K562 (cell line): ENCODE data around the gene SLC25A28. TPM values are rescaled to one million over a fixed set of nuclear protein-coding genes. Genes with fewer than 3 reads are reported as not detected.

ENCODE experiments used
- BRF2 ChIP-seq: IDR thresholded peaks from 3 replicates; pipeline ENCODE4 v1.6.1; 2011; ENCODE audit warnings: borderline replicate concordance, mild to moderate bottlenecking; ENCODE audit not compliant: insufficient read length, insufficient read depth
- FOXO4 ChIP-seq: fragments of 450-650 bp; formaldehyde crosslinking; IDR thresholded peaks from 2 replicates; pipeline ENCODE4 v1.4.0; 2020; ENCODE audit warnings: mild to moderate bottlenecking, moderate library complexity
- NFIX ChIP-seq: fragments of 250-450 bp; sonication (Bioruptor Pico); IDR thresholded peaks from 2 replicates; pipeline ENCODE4 v1.4.0; 2020; ENCODE audit warnings: low read depth, mild to moderate bottlenecking, moderate library complexity
- ZNF609 ChIP-seq: sonication (generic); formaldehyde crosslinking; IDR thresholded peaks from 2 replicates; pipeline ENCODE4 v1.8.1; 2023; ENCODE audit warnings: missing genetic modification reagents, mild to moderate bottlenecking, borderline replicate concordance
- polyA plus RNA-seq, 8 experiments: library from polyadenylated mRNA; depleted of rRNA in 4 of 8; stranded (reverse) in 5 of 8; unstranded in 3 of 8; fragments of >200 nt; fragmentation: Nextera tagmentation in 2 of 8; fragmentation: Illumina TruSeq in 1 of 8; extraction: Ambion mirVana in 2 of 8; extraction: Trizol in 1 of 8; gene quantifications; 2 replicates each; pipeline versions ENCODE4 v1.2.1 to v1.2.3, GENCODE V29; 2011 to 2014; ENCODE audit warnings: inconsistent platforms in 1 of 8, missing spikeins in 1 of 8
- total RNA-seq, 7 experiments: library from RNA; depleted of rRNA in 6 of 7; stranded (reverse); fragments of >200 nt in 6 of 7; fragmentation: Illumina TruSeq in 2 of 7; extraction: Trizol in 2 of 7; gene quantifications; 2 replicates each; pipeline versions ENCODE4 v1.2.1 to v1.2.3, GENCODE V29; 2011 to 2021; ENCODE audit warnings: low replicate concordance in 1 of 7

The SLC25A28 gene
- total and polyA plus RNA-seq, 9 of the 15 experiments (the other 6 are each of a cell fraction or from before 2014, with no cell fraction given): 6.2 to 32.3 (median 18.8) TPM

- TF ChIP-seq ZNF609 (CRISPR knock-in tag) (no peak), BRF2 (no peak), NFIX (no peak), FOXO4 (no peak)
Observed at GRCh38 chr10:99569961-99570360, 50.3 kb downstream of the SLC25A28 start (continued).
